HCT116 (cell line): ENCODE data around the gene GALNT18. TPM values are rescaled to one million over a fixed set of nuclear protein-coding genes. Genes with fewer than 3 reads are reported as not detected.
A peak's percentile ranks its signal among the peaks of the same experiment; 100 is the strongest.

ENCODE experiments used
- ATAC-seq: fragments of 200-7000 bp; cut with Tn5 transposase; 2 replicates; pipeline ENCODE4 v1.9.1; 2020; ENCODE audit warnings: mild to moderate bottlenecking, moderate library complexity
- BruUV-seq: library from RNA; stranded (reverse); fragments of 400-500 nt; replicated peaks from 2 replicates; lab custom pipeline; 2021; lab: Mats Ljungman, UMichigan
- CTCF ChIA-PET: fragments of 300-600 bp; sonication (Branson Sonifier 250); formaldehyde crosslinking; loops from one replicate; lab custom pipeline; 2021; ENCODE audit warnings: antibody characterized with exemption; lab: Charles Lee
- POLR2A ChIA-PET: fragments of 300-600, 350-600 bp; sonication (Branson Sonifier 250); formaldehyde crosslinking; loops from one replicate; lab custom pipeline; 2021; ENCODE audit warnings: antibody characterized with exemption; lab: Charles Lee
- RAD21 ChIA-PET, 2 experiments: fragments of 300-600 bp; sonication (Branson Sonifier 250); formaldehyde crosslinking; loops; one replicate each; lab custom pipeline; 2023; ENCODE audit warnings: low total read pairs in 2 of 2; ENCODE audit not compliant: uncharacterized antibody in 2 of 2, unreplicated experiment in 2 of 2, low non-redundant PET in 1 of 2; lab: Charles Lee
- DNase-seq: peaks from one replicate; pipeline ENCODE4 v3.0.0-alpha.2; 2010; ENCODE audit warnings: low read depth, low spot score
- H2AFZ ChIP-seq: fragments of 200-600 bp; shearing (Covaris generic), sonication (generic); 2 replicates; pipeline ENCODE4 v1.6.1; 2017; ENCODE audit warnings: low read depth, mixed run types, mixed read lengths, antibody characterized with exemption, low read length; ENCODE audit not compliant: poor library complexity, severe bottlenecking
- H3K27ac ChIP-seq: 2 replicates; pipeline ENCODE4 v1.5.1; 2012; ENCODE audit warnings: low read depth, low read length
- H3K27me3 ChIP-seq: fragments of 200-600 bp; sonication (generic); 2 replicates; pipeline ENCODE4 v1.6.1; 2016; ENCODE audit warnings: mixed run types, low read length, mixed read lengths; ENCODE audit not compliant: insufficient read depth
- H3K36me3 ChIP-seq, 2 experiments: fragments of 200-500 bp in 1 of 2; fragments of 200-600 bp in 1 of 2; sonication (Bioruptor generic) in 1 of 2; sonication (generic) in 1 of 2; 2 replicates each; pipeline versions ENCODE4 v1.5.1 to v1.6.1; 2014 to 2016; ENCODE audit warnings: low read length in 2 of 2, inconsistent platforms in 1 of 2, mixed read lengths in 1 of 2, mixed run types in 1 of 2; ENCODE audit not compliant: insufficient read depth in 2 of 2, control insufficient read depth in 1 of 2
- H3K4me1 ChIP-seq, 2 experiments: fragments of 200-600 bp in 1 of 2; sonication (generic) in 1 of 2; 2 replicates each; pipeline versions ENCODE4 v1.5.1 to v1.6.1; 2012 to 2017; ENCODE audit warnings: low read length in 2 of 2, inconsistent platforms in 1 of 2, mild to moderate bottlenecking in 1 of 2, mixed read lengths in 1 of 2, mixed run types in 1 of 2, moderate library complexity in 1 of 2; ENCODE audit not compliant: insufficient read depth in 2 of 2, control insufficient read depth in 1 of 2
- H3K4me2 ChIP-seq: fragments of 200-600 bp; sonication (generic); 2 replicates; pipeline ENCODE4 v1.6.1; 2017; ENCODE audit warnings: mixed run types, low read length, mixed read lengths
- H3K4me3 ChIP-seq, 2 experiments: fragments of 200-600 bp in 1 of 2; sonication (generic) in 1 of 2; replicated peaks in 1 of 2; 2 replicates each; pipeline ENCODE4 v1.5.1; 2011 to 2016; ENCODE audit warnings: low read length in 2 of 2, control low read depth in 1 of 2, low read depth in 1 of 2, mild to moderate bottlenecking in 1 of 2, mixed read lengths in 1 of 2, mixed run types in 1 of 2
- H3K79me2 ChIP-seq: fragments of 200-600 bp; sonication (generic); 2 replicates; pipeline ENCODE4 v1.6.1; 2017; ENCODE audit warnings: mild to moderate bottlenecking, mixed run types, low read length, moderate library complexity, mixed read lengths; ENCODE audit not compliant: insufficient read depth
- H3K9ac ChIP-seq: fragments of 200-600 bp; sonication (generic); 2 replicates; pipeline ENCODE4 v1.6.1; 2016; ENCODE audit warnings: low read length, mixed read lengths
- H3K9me2 ChIP-seq: fragments of 200-600 bp; sonication (generic), shearing (Covaris generic); 2 replicates; pipeline ENCODE4 v1.6.1; 2017; ENCODE audit warnings: mixed run types, mild to moderate bottlenecking, moderate library complexity; ENCODE audit not compliant: insufficient read depth
- H3K9me3 ChIP-seq, 2 experiments: fragments of 200-500 bp in 1 of 2; fragments of 200-600 bp in 1 of 2; sonication (Bioruptor generic) in 1 of 2; sonication (generic) in 1 of 2; 2 replicates each; pipeline ENCODE4 v1.6.1; 2014 to 2017; ENCODE audit warnings: low read length in 2 of 2, mixed read lengths in 2 of 2, inconsistent platforms in 1 of 2, low read depth in 1 of 2, mild to moderate bottlenecking in 1 of 2, mixed run types in 1 of 2, moderate library complexity in 1 of 2; ENCODE audit not compliant: control insufficient read depth in 1 of 2, insufficient read depth in 1 of 2
- H4K20me1 ChIP-seq: fragments of 200-600 bp; sonication (generic), shearing (Covaris generic); 2 replicates; pipeline ENCODE4 v1.6.1; 2017; ENCODE audit warnings: mixed run types, mild to moderate bottlenecking, moderate library complexity; ENCODE audit not compliant: insufficient read depth
- MAX ChIP-seq: IDR thresholded peaks from 2 replicates; pipeline ENCODE4 v1.6.1; 2012
- SRF ChIP-seq: IDR thresholded peaks from 2 replicates; pipeline ENCODE4 v1.6.1; 2012; ENCODE audit warnings: low read depth
- ZFX ChIP-seq: fragments of 450-650 bp; IDR thresholded peaks from 2 replicates; pipeline ENCODE4 v1.6.1; 2017
- intact Hi-C: fragments of 100-400 bp; cut with micrococcal nuclease; formaldehyde crosslinking; loops from 2 replicates; pipeline ENCODE4 v1.10.0; 2022
- total RNA-seq: library from RNA; stranded (reverse); gene quantifications from one replicate; pipeline ENCODE4 v1.2.1, GENCODE V29; 2021; ENCODE audit not compliant: unreplicated experiment
- TF ChIP-seq, protein P1 (sequence below), 3 experiments: fragments of 200-600 bp in 1 of 3; sonication (generic) in 1 of 3; IDR thresholded peaks in 2 of 3; conservative IDR thresholded peaks in 1 of 3; 2 replicates each; pipeline ENCODE4 v1.5.1; 2012 to 2017; ENCODE audit warnings: low read depth in 2 of 3, low read length in 2 of 3, antibody characterized with exemption in 1 of 3, borderline replicate concordance in 1 of 3, control low read depth in 1 of 3, mild to moderate bottlenecking in 1 of 3, mixed read lengths in 1 of 3, mixed run types in 1 of 3, moderate library complexity in 1 of 3; ENCODE audit not compliant: insufficient read depth in 1 of 3

GALNT18 gene
- total RNA-seq, 1 experiment from 2014 or later: 19.9 TPM

DNA sequence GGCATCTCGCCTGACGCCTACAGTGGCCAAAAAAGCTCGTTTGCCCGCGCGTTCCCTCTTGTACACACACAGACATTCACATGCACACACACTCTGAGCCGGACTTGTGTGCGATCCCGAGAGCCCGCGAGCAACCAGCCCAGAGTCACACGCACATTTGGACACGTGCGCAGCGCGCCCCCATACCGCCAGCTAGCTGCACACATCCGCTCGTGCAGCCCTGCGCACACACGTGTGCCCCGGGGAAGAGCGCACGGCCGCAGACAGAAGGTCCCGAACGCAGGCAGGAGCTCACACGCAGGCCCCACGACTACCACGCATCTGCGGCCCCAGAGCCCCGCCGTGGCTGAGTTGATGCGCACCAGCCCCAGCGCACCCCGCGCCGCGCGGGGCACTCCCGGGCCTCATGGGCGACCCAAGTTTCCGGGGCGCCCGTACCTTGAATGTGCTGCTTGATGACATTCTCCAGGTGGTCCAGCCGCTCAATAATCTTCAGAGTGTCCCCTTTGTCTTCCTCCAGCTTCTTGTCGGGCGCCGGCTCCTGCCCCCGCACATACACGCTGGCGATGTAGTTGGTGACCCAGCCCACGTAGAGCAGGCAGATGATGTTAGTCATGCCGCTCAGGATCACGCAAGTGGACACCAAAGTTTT, 758 bp downstream of the GALNT18 start:
- peak; percentile 21 for ATAC-seq
- peak overlapping the region; percentile 58 for H3K27ac ChIP-seq
- CTCF ChIA-PET: interaction anchor here (4.0 kb wide), 1 partner anchor 167 kb away, joined by 18 read pairs; no protein-coding TSS in a partner anchor

More for the DNA sequence above, 758 bp downstream of the GALNT18 start:
- intact Hi-C loops: loop anchor here (2.0 to 10.0 kb wide), 3 partner anchors 166 to 689 kb away; no protein-coding TSS in a partner anchor
- Histone ChIP-seq H2AFZ (peak overlapping the region; percentile 38), H3K36me3 (no peaks in the 10 kb centered on the region), H4K20me1 (peaks cover 6% of the 10 kb centered on the region; the same call in 1 of the 2 replicates), H3K4me2 (peak overlapping the region; percentile 96), H3K4me3 (peak overlapping the region; percentile 85 to 91), H3K79me2 (peaks cover 39% of the 10 kb centered on the region), H3K9me3 (no peaks in the 10 kb centered on the region), H3K27me3 (no peaks in the 10 kb centered on the region), H3K4me1 (peaks cover 17 to 23% of the 10 kb centered on the region in 2 experiments; a peak in 3 of 4 replicates), H3K9me2 (no peaks in the 10 kb centered on the region), H3K9ac (peak overlapping the region; percentile 80)
- RAD21 ChIA-PET: no interaction called here
- POLR2A ChIA-PET: interaction anchor here (0.9 kb wide), 1 partner anchor 10 kb away, joined by 4 read pairs; no protein-coding TSS in a partner anchor
- BruUV-seq: no TSS peak
- DNase-seq: no peak
- peak; percentile 91 for TF ChIP-seq MAX
- TF ChIP-seq, protein P1, sequence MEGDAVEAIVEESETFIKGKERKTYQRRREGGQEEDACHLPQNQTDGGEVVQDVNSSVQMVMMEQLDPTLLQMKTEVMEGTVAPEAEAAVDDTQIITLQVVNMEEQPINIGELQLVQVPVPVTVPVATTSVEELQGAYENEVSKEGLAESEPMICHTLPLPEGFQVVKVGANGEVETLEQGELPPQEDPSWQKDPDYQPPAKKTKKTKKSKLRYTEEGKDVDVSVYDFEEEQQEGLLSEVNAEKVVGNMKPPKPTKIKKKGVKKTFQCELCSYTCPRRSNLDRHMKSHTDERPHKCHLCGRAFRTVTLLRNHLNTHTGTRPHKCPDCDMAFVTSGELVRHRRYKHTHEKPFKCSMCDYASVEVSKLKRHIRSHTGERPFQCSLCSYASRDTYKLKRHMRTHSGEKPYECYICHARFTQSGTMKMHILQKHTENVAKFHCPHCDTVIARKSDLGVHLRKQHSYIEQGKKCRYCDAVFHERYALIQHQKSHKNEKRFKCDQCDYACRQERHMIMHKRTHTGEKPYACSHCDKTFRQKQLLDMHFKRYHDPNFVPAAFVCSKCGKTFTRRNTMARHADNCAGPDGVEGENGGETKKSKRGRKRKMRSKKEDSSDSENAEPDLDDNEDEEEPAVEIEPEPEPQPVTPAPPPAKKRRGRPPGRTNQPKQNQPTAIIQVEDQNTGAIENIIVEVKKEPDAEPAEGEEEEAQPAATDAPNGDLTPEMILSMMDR (IDR thresholded peaks at IDR 0.05 in 2 of 3, conservative IDR thresholded peaks at IDR 0.05 in 1 of 3; ENCODE audit: borderline replicate concordance in 1 of 3, insufficient read depth in 1 of 3, low read depth in 2 of 3, low read length in 2 of 3): 0 out of 6 replicates have a peak, but pooled peaks of 2 of the 3 experiments have one; percentile 7 to 11
- TF ChIP-seq ZFX: peak; percentile 26; the same call in 1 of the 2 replicates
- TF ChIP-seq SRF: no peak
